NCI-H2171 treated with DMSO at 0.1 percent for 48 hours (cell line): Measurements from ENCODE around the gene ADCY7.

Source experiments
- DNase-seq: peaks from one replicate; lab custom pipeline; 2025; lab: John Stamatoyannopoulos, UW

Gene ADCY7

DNA sequence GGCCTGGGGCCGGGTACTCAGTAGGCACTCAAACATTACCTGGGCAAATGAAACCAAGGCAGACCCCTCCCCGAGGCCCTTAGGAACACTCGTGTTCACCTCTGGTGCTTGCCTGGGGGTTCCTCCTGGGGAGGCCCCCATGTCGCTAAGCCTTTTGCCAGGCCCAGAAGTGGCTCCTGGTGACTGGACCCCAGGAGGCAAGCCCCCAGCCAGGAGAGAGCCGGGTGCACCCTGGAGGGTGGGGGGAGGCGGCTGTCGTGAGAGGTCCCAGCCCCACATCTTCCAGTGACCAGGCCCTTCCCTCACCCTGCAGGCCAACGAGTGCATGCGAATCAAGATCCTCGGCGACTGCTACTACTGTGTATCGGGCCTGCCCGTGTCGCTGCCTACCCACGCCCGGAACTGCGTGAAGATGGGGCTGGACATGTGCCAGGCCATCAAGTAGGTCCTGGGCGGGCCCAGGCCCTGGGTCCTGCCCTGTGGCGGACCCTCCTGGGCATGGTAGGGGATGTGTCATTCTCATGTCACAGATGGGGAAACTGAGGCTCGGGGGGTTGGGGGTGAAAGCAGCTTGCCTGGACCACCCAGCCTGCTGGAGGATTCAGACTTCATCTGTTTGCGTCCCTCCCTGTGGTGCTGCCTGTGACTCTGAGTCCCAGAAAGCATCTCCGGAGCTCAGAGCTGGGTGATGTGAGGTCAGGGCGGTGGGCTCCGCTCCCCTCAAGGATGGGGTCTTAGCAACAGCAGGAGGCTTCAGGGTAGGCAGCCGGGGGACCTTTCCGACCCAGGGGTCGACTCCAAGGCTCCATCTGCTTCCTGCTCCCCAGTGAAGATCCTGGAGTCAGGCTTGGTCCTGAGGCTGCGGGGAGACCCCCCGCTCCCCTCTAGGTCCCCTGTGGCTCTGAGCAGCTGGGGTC is 32.5 kb downstream of the ADCY7 start:
- DNase-seq, result no peak

DNA sequence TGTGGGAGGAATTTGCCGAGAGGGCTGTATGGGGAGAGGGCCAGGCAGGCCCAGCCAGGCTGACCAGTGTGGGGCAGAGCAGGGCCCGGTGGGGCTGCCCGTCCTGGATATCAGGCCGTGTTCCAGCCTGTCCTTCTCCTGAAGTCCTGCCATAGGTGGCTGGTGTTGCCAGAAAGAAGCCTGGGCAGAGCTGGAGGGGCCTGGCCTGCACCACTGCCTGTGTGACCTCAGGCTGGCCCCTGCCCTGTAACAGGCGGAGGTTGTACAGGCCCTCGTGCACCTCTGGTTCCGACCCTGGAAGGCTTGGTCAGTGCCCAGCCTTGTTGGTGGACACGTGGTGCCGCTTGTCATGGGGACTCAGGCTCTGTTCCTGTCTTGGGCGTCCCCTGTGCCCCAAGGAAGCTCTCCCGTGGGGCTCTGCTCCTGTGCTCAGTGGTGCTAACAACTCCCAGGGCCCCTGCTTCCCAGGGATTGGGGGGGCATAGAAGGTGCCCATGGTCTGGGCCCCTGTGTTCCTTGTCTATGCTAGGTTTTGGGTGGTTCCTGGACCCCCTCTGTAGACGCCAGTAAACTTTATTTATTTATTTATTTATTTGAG is 33.3 kb downstream of the ADCY7 start:
- DNase-seq, result no peak

GRCh38 chr16:50300942-50301625 is 34.7 kb downstream of the ADCY7 start:
- no peak for DNase-seq

GRCh38 chr16:50301626-50302471 is 35.5 kb downstream of the ADCY7 start:
- DNase-seq, result no peak

DNA sequence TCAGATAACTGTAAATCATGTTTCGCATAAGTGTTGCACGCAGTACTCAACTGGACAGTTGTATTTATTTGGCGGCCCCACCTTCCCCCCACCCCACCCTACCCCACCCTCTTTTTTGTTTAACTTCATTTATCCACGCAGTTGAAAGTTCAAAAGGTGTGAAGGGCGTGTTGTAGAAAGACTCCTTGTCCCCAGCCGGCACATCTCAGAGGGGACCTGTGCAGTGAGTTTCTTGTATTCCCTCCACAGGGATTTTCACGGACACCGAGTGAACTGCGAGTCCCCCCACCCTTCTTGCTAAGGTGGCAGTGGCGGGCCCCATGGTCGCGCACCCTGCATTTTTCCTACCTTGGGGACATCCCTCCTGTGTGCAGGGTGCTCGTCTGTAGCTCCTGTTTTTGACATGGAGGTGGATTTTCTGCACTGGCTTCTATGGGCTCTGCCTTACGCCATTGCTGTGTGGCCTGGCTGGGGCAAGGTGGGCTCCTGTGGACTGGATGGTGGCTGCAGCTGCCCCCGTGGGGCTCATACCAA is 36.2 kb downstream of the ADCY7 start:
- no peak for DNase-seq

- DNase-seq, result no peak
Observed at GRCh38 chr16:50303041-50303604, 36.8 kb downstream of the ADCY7 start.

- no peak for DNase-seq
Observed at GRCh38 chr16:50303605-50304466, 37.5 kb downstream of the ADCY7 start.

GRCh38 chr16:50304467-50305440 is 38.4 kb downstream of the ADCY7 start:
- no peak for DNase-seq

- DNase-seq, result no peak
Observed at GRCh38 chr16:50305441-50306061, 39.2 kb downstream of the ADCY7 start.

- DNase-seq, result no peak
Observed at GRCh38 chr16:50306287-50306686, 39.9 kb downstream of the ADCY7 start.

- no peak for DNase-seq
Observed at GRCh38 chr16:50308237-50308965, 42.0 kb downstream of the ADCY7 start.

- DNase-seq, result no peak
Observed at GRCh38 chr16:50309156-50309526, 42.8 kb downstream of the ADCY7 start.

DNA sequence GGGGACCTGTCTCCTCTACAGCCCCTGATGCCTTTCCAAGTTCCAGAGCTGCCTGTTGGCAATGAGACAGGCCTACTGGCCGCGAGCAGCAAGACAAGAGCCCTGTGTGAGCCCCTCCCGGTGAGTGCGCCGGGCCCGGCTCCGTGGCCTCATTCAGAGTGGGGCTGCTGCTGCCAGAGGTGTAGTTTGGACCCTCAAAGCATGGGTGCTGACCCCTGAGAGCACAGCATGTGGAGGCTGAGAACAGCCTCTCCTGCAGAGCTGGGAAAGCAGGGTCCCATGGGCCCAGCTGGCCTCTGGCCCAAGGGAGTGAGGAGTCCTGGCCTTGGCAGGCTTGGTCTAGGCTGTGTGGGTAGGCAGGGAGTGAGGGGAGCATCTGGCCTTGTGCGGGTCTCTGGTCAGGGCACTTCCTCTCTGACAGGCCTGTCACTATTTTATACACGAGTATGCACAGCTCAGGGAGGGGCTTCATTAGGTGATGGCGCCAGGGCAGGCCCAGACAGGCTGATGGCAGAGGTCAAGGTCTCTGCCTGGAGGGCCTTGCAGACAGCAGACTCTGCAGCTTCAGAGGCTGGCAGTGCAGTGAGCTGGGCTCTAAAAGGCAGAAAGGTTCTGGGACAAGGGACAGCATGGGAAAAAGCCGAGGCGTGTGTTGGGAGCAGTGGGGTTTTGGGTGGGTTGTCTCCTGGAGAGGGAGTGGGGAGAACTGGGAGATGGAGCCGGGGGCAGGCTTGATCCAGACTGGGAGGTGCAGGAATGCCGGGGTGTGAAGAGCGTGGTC is 43.4 kb downstream of the ADCY7 start:
- no peak for DNase-seq

DNA sequence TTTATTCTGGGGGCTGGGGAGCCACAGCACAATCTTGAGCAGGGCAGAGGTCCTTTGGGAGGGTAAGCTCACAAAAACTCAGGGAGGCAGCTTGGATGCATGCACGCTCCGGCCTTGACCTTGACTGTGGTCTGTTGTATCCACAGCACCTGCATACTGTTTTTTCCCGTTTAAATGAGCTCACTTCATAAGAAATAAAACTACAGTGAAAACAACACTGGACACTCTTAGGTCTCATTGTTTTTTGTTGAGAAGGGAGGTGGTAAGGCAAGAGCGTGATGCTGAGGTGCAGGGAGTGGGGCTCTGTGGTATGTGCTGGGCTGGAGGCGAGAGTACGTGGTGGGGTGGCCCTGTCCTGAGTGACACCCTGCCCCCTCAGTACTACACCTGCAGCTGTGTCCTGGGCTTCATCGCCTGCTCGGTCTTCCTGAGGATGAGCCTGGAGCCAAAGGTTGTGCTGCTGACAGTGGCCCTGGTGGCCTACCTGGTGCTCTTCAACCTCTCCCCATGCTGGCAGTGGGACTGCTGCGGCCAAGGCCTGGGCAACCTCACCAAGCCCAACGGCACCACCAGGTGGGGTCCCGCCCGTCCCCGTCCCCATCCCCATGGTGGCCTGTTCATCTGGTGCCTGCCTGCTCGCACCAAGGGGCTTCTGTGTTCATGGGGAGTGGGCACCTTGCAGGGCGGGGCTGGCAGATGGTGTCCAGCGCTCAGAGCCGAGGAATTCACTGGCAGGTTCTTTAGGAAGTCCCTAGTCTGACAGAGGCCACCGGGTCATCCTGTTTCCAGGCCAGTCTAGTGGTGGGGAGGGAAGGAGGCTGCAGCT is 44.2 kb downstream of the ADCY7 start:
- DNase-seq, result no peak

GRCh38 chr16:50311134-50311528 is 44.8 kb downstream of the ADCY7 start:
- DNase-seq, result no peak

DNA sequence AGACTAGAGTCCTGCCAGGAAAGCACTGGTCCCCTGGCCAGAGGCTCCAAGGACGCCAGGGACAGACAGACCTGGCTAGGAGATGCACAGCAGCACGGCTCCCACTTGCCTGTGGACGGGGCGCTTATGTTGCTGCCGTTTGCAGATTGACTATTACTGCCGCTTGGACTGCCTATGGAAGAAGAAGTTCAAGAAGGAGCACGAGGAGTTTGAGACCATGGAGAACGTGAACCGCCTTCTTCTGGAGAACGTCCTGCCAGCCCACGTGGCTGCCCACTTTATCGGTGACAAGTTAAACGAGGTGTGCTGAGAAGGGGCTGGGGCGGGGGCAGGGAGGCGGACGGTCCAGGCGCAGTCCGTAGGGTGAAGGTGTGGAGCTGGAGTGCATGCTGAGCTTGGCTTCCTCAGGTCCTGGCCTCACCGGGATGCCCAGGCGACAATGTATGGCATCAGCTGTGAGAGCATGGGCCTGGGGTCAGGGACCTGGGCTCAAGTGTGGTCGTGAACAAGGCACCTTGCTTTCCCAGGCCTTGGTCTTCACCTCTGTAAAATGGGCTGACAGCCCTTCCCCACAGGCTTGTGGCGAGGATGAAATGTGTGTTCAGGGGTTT is 45.6 kb downstream of the ADCY7 start:
- no peak for DNase-seq
